ENCODE data around the gene GCNT2.
"Not testable (repeated sequence)": the region's sequence is repeated elsewhere in the genome, so short reads cannot be mapped to it uniquely, and the experiment has no call there.

The GCNT2 gene

DNA sequence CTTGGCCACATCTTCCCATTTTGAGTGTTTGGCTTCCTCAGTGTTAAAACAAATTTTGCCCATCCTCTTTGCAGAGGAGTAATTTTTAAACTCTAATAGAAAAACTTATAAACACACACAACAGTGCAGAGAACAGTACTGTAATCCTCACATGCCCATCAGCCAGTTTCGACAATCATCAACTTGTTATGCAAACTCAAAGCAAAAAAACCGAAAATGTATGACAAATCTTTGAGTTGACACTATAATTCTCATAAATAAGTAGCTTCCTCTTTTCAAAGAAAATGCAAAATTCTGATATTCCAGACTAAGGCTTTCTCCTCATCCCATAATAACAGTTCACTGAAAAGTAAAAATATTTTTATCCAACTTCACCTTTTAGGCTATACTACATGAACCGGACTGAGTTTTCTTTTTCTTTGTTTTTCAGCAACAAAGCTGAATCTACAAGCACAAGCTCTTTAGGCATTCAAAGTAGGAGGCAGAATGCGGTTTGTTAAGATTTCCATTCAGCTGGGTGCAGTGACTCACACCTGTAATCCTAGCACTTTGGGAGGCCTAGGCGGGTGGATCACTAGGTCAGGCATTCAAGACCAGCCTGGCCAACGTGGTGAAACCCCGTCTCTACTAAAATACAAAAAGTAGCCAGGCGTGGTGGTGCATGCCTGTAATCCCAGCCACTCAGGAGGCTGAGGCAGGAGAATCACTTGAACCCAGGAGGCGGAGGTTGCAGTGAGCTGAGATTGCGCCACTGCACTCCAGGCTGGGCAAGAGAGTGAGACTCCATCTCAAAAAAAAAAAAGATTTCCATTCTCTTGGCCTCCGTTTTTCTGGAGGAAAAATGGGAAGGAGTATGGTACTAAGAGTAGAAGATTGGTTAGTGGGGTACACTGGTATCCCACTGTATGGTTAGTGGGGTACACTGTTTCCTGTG, 74.8 kb downstream of the GCNT2 start:
- TF ChIP-seq, protein P1, sequence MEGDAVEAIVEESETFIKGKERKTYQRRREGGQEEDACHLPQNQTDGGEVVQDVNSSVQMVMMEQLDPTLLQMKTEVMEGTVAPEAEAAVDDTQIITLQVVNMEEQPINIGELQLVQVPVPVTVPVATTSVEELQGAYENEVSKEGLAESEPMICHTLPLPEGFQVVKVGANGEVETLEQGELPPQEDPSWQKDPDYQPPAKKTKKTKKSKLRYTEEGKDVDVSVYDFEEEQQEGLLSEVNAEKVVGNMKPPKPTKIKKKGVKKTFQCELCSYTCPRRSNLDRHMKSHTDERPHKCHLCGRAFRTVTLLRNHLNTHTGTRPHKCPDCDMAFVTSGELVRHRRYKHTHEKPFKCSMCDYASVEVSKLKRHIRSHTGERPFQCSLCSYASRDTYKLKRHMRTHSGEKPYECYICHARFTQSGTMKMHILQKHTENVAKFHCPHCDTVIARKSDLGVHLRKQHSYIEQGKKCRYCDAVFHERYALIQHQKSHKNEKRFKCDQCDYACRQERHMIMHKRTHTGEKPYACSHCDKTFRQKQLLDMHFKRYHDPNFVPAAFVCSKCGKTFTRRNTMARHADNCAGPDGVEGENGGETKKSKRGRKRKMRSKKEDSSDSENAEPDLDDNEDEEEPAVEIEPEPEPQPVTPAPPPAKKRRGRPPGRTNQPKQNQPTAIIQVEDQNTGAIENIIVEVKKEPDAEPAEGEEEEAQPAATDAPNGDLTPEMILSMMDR (IDR thresholded peaks at IDR 0.05; ENCODE audit: low read depth, low read length) = no peak
- no peak for DNase-seq (ENCODE audit: low read depth in 2 of 2)
- no peak overlapping the region for H3K4me3 ChIP-seq (replicated peaks in 1 of 2; ENCODE audit: low read depth in 2 of 2, low read length in 2 of 2)

DNA sequence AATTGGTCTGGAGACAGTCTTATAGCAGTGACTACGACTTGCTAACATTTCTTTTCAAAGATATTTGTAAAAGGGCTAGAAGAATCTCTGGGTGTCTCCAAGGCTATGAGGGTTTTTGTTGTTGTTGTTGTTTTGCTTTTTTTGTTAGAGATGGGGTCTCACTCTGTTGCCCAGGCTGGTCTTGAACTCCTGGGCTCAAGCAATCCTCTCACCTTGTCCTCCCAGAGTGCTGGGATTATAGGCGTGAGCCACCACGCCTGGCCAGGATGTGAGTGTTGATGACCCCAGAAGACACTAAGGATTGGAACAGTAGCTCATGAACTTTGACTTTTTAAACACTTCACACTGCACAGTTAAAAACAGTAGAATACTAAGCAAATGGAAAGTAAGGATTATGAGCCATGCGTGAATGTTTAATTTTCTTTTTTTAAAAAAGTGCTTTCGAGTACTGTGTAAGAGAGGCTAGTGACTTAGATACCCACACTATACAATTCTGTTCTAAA, 76.4 kb downstream of the GCNT2 start:
- no peak for DNase-seq (ENCODE audit: low read depth in 2 of 2)
- TF ChIP-seq, protein P1 (IDR thresholded peaks at IDR 0.05; ENCODE audit: low read depth, low read length) = no peak
- H3K4me3 ChIP-seq (replicated peaks in 1 of 2; ENCODE audit: low read depth in 2 of 2, low read length in 2 of 2) = no peak overlapping the region

DNA sequence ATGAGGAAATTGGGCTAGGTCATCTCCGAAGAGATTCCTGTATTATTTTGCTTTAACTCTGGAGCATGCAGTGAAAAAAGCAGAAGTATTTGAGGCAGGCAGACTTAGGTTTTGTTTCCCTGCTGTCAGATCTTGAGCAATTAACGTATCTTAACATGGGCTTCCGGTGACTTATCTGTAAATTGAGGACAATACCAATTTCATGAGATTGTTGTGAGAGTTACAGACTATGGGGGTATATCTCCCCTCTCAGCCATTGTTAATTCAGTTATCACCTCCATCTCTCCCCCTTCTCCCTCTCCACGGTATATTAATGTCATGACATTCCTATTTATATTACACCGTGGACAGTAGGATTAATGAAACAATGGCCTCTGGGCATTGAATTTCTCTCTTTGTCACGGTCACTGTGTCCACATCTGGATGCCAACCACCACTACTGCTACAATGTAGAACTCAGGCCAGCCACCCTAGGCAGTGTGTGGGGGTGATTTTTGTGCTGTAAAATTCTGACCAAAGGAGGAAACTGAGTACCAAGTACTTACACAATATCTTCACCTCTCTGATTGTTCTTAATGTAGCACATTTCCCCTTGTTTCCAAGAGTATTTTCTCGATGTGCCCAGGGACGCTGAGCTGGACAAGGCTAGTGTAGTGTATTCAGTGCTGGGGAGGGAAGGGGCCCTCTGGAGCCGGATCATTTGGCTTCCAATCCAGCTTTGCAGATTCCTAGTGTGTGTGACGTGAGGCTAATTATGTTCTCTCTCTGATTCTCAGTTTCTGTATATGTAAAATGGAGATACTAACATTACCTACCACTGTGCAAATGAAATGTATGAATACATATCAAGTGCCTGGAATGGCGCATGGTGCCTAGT, 77.2 kb downstream of the GCNT2 start:
- DNase-seq (ENCODE audit: low read depth in 2 of 2) = no peak
- TF ChIP-seq, protein P1 (IDR thresholded peaks at IDR 0.05; ENCODE audit: low read depth, low read length) = no peak
- H3K4me3 ChIP-seq (replicated peaks in 1 of 2; ENCODE audit: low read depth in 2 of 2, low read length in 2 of 2) = no peak overlapping the region

DNA sequence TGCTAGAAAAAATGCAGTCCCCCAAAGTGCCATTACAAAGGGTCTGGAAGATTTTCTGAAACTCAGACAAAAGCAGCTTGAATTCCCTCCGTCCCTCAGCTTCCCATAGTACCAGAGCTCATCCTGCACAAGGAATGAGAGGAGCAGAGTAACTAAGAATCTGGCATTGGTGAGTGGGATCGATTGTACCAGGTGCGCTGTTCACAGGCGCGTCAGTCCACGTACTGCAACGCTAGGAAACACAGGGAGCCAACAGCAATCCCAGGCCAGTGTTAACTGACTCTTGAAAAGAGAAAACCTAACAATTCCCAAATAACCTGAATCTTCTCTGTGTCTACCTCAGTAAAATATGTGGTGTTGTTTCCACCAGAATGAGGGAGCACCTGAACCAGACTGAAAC, 77.9 kb downstream of the GCNT2 start:
- H3K4me3 ChIP-seq (replicated peaks in 1 of 2; ENCODE audit: low read depth in 2 of 2, low read length in 2 of 2) = no peak overlapping the region
- DNase-seq (ENCODE audit: low read depth in 2 of 2) = no peak
- TF ChIP-seq, protein P1 (IDR thresholded peaks at IDR 0.05; ENCODE audit: low read depth, low read length) = no peak

DNA sequence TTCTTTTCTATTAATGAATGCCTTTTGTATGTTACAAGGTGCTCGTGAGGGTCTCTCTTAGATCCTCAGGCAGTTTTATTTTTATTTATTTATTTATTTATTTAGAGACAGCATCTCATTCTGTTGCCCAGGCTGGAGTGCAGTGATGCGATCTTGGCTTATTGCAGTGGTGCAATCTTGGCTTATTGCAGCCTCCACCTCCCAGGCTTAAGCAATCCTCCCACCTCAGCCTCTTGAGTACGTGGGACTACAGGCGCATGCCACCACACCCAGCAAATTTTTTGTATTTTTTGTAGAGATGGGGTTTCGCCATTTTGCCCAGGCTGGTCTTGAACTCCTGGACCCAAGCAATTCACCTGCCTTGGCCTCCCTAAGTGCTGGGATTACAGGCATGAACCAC, 79.5 kb downstream of the GCNT2 start:
- not testable (repeated sequence) for DNase-seq (ENCODE audit: low read depth in 2 of 2)

DNA sequence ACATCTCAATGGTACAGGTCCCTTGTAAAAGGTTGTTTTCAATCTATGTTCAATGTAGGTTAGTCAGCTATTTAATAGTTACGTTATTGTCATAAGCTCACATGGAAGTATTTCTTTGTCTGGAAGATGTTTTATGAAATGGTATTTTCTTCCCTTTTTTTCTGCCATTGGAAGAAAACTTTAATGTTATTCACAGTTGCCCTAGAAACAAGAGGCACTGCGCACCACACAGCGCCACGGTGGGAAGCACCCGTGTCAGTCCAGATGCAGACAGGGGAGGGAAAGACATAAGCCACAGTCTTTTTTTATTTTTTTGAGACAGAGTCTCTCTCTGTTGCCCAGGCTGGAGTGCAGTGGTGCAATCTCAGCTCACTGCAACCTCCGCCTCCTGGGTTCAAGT, 82.1 kb downstream of the GCNT2 start:
- DNase-seq (ENCODE audit: low read depth in 2 of 2) = no peak
- TF ChIP-seq, protein P1 (IDR thresholded peaks at IDR 0.05; ENCODE audit: low read depth, low read length) = no peak
- no peak overlapping the region for H3K4me3 ChIP-seq (replicated peaks in 1 of 2; ENCODE audit: low read depth in 2 of 2, low read length in 2 of 2)

More for the DNA sequence above, 79.5 kb downstream of the GCNT2 start:
- not testable (repeated sequence) for H3K4me3 ChIP-seq (replicated peaks in 1 of 2; ENCODE audit: low read depth in 2 of 2, low read length in 2 of 2)

DNA sequence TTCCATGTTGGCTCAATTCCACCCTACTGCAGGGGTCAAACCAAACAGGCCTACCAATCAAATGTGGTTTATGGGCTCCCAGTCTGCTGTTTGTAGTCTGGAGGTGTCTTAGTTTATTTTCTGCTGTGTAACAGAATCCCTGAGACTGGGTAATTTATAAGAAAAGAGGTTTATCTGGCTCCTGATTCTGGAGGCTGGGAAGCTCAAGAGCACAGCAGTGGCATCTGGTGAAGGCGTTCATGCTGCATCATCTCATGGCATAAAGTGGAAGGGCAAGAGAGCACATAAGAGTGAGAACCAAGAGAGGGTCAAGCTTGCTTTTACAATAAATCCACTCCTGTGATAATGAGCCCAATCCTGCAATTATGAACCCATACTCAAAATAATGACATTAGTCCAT, 87.9 kb downstream of the GCNT2 start:
- TF ChIP-seq, protein P1 (IDR thresholded peaks at IDR 0.05; ENCODE audit: low read depth, low read length) = no peak
- no peak overlapping the region for H3K4me3 ChIP-seq (replicated peaks in 1 of 2; ENCODE audit: low read depth in 2 of 2, low read length in 2 of 2)
- DNase-seq (ENCODE audit: low read depth in 2 of 2) = no peak

All from cardiac fibroblast (primary cell).